IPS-18a (cell line): ENCODE results near the gene TTLL9.

Experiments
- H3K27ac ChIP-seq: one replicate; pipeline ENCODE4 v1.5.1; 2013; ENCODE audit warnings: low read length
- H3K27me3 ChIP-seq: one replicate; pipeline ENCODE4 v1.6.1; 2013; ENCODE audit warnings: mild to moderate bottlenecking, low read length; ENCODE audit not compliant: control insufficient read depth, insufficient read depth
- H3K36me3 ChIP-seq: one replicate; pipeline ENCODE4 v1.6.1; 2013; ENCODE audit warnings: low read depth, low read length; ENCODE audit not compliant: control insufficient read depth
- H3K4me1 ChIP-seq: one replicate; pipeline ENCODE4 v1.6.1; 2013; ENCODE audit warnings: low read depth, low read length; ENCODE audit not compliant: control insufficient read depth
- H3K4me3 ChIP-seq: one replicate; pipeline ENCODE4 v1.5.1; 2013; ENCODE audit warnings: low read length
- H3K9ac ChIP-seq: one replicate; pipeline ENCODE4 v1.6.1; 2013; ENCODE audit warnings: mild to moderate bottlenecking, low read length, moderate library complexity
- H3K9me3 ChIP-seq: one replicate; pipeline ENCODE4 v1.6.1; 2013; ENCODE audit warnings: low read depth, low read length; ENCODE audit not compliant: control insufficient read depth

The TTLL9 gene

GRCh38 chr20:31830406-31830981 is 39.9 kb upstream of the TTLL9 start:
- H3K4me1 ChIP-seq, result no peaks in the 10 kb centered on the region
- no peaks in the 10 kb centered on the region for H3K9me3 ChIP-seq
- H3K36me3 ChIP-seq, result no peaks in the 10 kb centered on the region
- no peak overlapping the region for H3K9ac ChIP-seq
- no peaks in the 10 kb centered on the region for H3K27me3 ChIP-seq
- H3K4me3 ChIP-seq, result no peak overlapping the region
- H3K27ac ChIP-seq, result no peak overlapping the region

GRCh38 chr20:31831211-31831610 is 39.2 kb upstream of the TTLL9 start:
- Histone ChIP-seq H3K9ac (no peak overlapping the region), H3K27me3 (no peaks in the 10 kb centered on the region), H3K27ac (no peak overlapping the region), H3K36me3 (no peaks in the 10 kb centered on the region), H3K4me1 (no peaks in the 10 kb centered on the region), H3K9me3 (no peaks in the 10 kb centered on the region), H3K4me3 (no peak overlapping the region)

GRCh38 chr20:31831771-31832306 is 38.6 kb upstream of the TTLL9 start:
- H3K4me1 ChIP-seq, result no peaks in the 10 kb centered on the region

GRCh38 chr20:31833130-31833930 is 37.1 kb upstream of the TTLL9 start:
- Histone ChIP-seq H3K27me3 (no peaks in the 10 kb centered on the region), H3K27ac (no peak overlapping the region)

More at GRCh38 chr20:31831771-31832306, 38.6 kb upstream of the TTLL9 start:
- no peak overlapping the region for H3K9ac ChIP-seq
- no peaks in the 10 kb centered on the region for H3K27me3 ChIP-seq
- H3K4me3 ChIP-seq, result no peak overlapping the region
- H3K27ac ChIP-seq, result no peak overlapping the region
- H3K36me3 ChIP-seq, result no peaks in the 10 kb centered on the region
- no peaks in the 10 kb centered on the region for H3K9me3 ChIP-seq

GRCh38 chr20:31833931-31834521 is 36.4 kb upstream of the TTLL9 start:
- Histone ChIP-seq H3K36me3 (no peaks in the 10 kb centered on the region), H3K4me1 (peaks cover 4% of the 10 kb centered on the region), H3K27ac (no peak overlapping the region), H3K4me3 (no peak overlapping the region), H3K9ac (no peak overlapping the region), H3K9me3 (no peaks in the 10 kb centered on the region), H3K27me3 (no peaks in the 10 kb centered on the region)

More at GRCh38 chr20:31833130-31833930, 37.1 kb upstream of the TTLL9 start:
- Histone ChIP-seq H3K4me3 (no peak overlapping the region), H3K4me1 (peaks cover 4% of the 10 kb centered on the region), H3K36me3 (no peaks in the 10 kb centered on the region), H3K9me3 (no peaks in the 10 kb centered on the region), H3K9ac (no peak overlapping the region)

GRCh38 chr20:31835554-31835953 is 34.9 kb upstream of the TTLL9 start:
- H3K4me3 ChIP-seq, result no peak overlapping the region
- no peak overlapping the region for H3K27ac ChIP-seq
- H3K27me3 ChIP-seq, result no peaks in the 10 kb centered on the region
- H3K4me1 ChIP-seq, result peaks cover 4% of the 10 kb centered on the region
- H3K36me3 ChIP-seq, result no peaks in the 10 kb centered on the region
- H3K9me3 ChIP-seq, result no peaks in the 10 kb centered on the region
- no peak overlapping the region for H3K9ac ChIP-seq

GRCh38 chr20:31835977-31836852 is 34.2 kb upstream of the TTLL9 start:
- H3K9ac ChIP-seq, result no peak overlapping the region
- H3K4me3 ChIP-seq, result no peak overlapping the region
- H3K27ac ChIP-seq, result no peak overlapping the region
- H3K27me3 ChIP-seq, result no peaks in the 10 kb centered on the region
- H3K4me1 ChIP-seq, result peaks cover 8% of the 10 kb centered on the region
- H3K9me3 ChIP-seq, result no peaks in the 10 kb centered on the region
- no peaks in the 10 kb centered on the region for H3K36me3 ChIP-seq

GRCh38 chr20:31836853-31837608 is 33.4 kb upstream of the TTLL9 start:
- H3K27me3 ChIP-seq, result no peaks in the 10 kb centered on the region
- no peak overlapping the region for H3K4me3 ChIP-seq
- peaks cover 8% of the 10 kb centered on the region for H3K4me1 ChIP-seq
- H3K9me3 ChIP-seq, result no peaks in the 10 kb centered on the region
- no peaks in the 10 kb centered on the region for H3K36me3 ChIP-seq
- H3K27ac ChIP-seq, result no peak overlapping the region
- no peak overlapping the region for H3K9ac ChIP-seq

GRCh38 chr20:31837896-31838397 is 32.5 kb upstream of the TTLL9 start:
- no peaks in the 10 kb centered on the region for H3K9me3 ChIP-seq
- no peak overlapping the region for H3K4me3 ChIP-seq
- H3K27ac ChIP-seq, result no peak overlapping the region
- H3K36me3 ChIP-seq, result no peaks in the 10 kb centered on the region
- H3K4me1 ChIP-seq, result peaks cover 15% of the 10 kb centered on the region
- no peaks in the 10 kb centered on the region for H3K27me3 ChIP-seq
- H3K9ac ChIP-seq, result no peak overlapping the region

- Histone ChIP-seq H3K27ac (no peak overlapping the region), H3K4me3 (no peak overlapping the region), H3K36me3 (no peaks in the 10 kb centered on the region), H3K27me3 (no peaks in the 10 kb centered on the region), H3K9ac (no peak overlapping the region), H3K9me3 (no peaks in the 10 kb centered on the region), H3K4me1 (peaks cover 15% of the 10 kb centered on the region)
Observed at GRCh38 chr20:31838646-31839292, 31.7 kb upstream of the TTLL9 start.
